Liver (tissue), 9 donors: ENCODE measurements around the gene KANSL1. TPM values are rescaled to one million over a fixed set of nuclear protein-coding genes. Genes with fewer than 3 reads are reported as not detected.

Source experiments
- DNase-seq: peaks from one replicate; pipeline ENCODE4 v3.0.0-alpha.2; 2017; ENCODE audit warnings: low spot score
- H3K27ac ChIP-seq, 2 donors: one replicate each; pipeline ENCODE4 v1.7.0; 2013; ENCODE audit warnings: inconsistent platforms in 2 of 2, low read length in 2 of 2, control low read depth in 1 of 2, low read depth in 1 of 2, mild to moderate bottlenecking in 1 of 2
- H3K27me3 ChIP-seq, 4 donors: one replicate each; pipeline versions ENCODE4 v1.6.1 to v1.7.0; 2013; ENCODE audit warnings: low read length in 3 of 4, inconsistent platforms in 1 of 4, mild to moderate bottlenecking in 1 of 4, moderate library complexity in 1 of 4; ENCODE audit not compliant: control insufficient read depth in 4 of 4, insufficient read depth in 4 of 4
- H3K36me3 ChIP-seq, 4 donors: one replicate each; pipeline versions ENCODE4 v1.6.1 to v1.7.0; 2013; ENCODE audit warnings: low read length in 3 of 4, mild to moderate bottlenecking in 3 of 4, low read depth in 1 of 4, moderate library complexity in 1 of 4; ENCODE audit not compliant: control insufficient read depth in 4 of 4, insufficient read depth in 3 of 4
- H3K4me1 ChIP-seq, 4 donors: one replicate each; pipeline versions ENCODE4 v1.6.1 to v1.7.0; 2013; ENCODE audit warnings: low read length in 3 of 4, mild to moderate bottlenecking in 3 of 4, moderate library complexity in 1 of 4; ENCODE audit not compliant: control insufficient read depth in 4 of 4, insufficient read depth in 4 of 4
- H3K4me3 ChIP-seq, 3 donors: one replicate each; pipeline versions ENCODE4 v1.6.1 to v1.7.0; 2013; ENCODE audit warnings: low read length in 3 of 3, control low read depth in 1 of 3, low read depth in 1 of 3, mild to moderate bottlenecking in 1 of 3
- H3K9ac ChIP-seq, 2 donors: one replicate each; pipeline ENCODE4 v1.7.0; 2013; ENCODE audit warnings: low read length in 2 of 2, mild to moderate bottlenecking in 2 of 2, moderate library complexity in 2 of 2, control low read depth in 1 of 2, low read depth in 1 of 2
- H3K9me3 ChIP-seq, 4 donors: one replicate each; pipeline versions ENCODE4 v1.6.1 to v1.7.0; 2013; ENCODE audit warnings: low read length in 3 of 4; ENCODE audit not compliant: control insufficient read depth in 4 of 4
- EGR1 ChIP-seq, 2 donors: IDR thresholded peaks; 2 replicates each; pipeline ENCODE4 v1.6.1; 2016 to 2018; ENCODE audit warnings: antibody characterized with exemption in 2 of 2, low read depth in 2 of 2
- FOXA1 ChIP-seq: IDR thresholded peaks from 2 replicates; pipeline ENCODE4 v1.6.1; 2016; ENCODE audit warnings: antibody characterized with exemption
- FOXA2 ChIP-seq: IDR thresholded peaks from 2 replicates; pipeline ENCODE4 v1.6.1; 2016; ENCODE audit warnings: antibody characterized with exemption
- GABPA ChIP-seq, 2 donors: IDR thresholded peaks in 1 of 2; conservative IDR thresholded peaks in 1 of 2; 2 replicates each; pipeline ENCODE4 v1.6.1; 2016; ENCODE audit warnings: antibody characterized with exemption in 2 of 2, mild to moderate bottlenecking in 1 of 2, moderate library complexity in 1 of 2
- HNF4A ChIP-seq, 2 donors: conservative IDR thresholded peaks; 2 replicates each; pipeline ENCODE4 v1.6.1; 2016; ENCODE audit warnings: antibody characterized with exemption in 2 of 2, mild to moderate bottlenecking in 2 of 2
- HNF4G ChIP-seq: IDR thresholded peaks from 2 replicates; pipeline ENCODE4 v1.6.1; 2016; ENCODE audit warnings: antibody characterized with exemption
- JUND ChIP-seq, 2 donors: IDR thresholded peaks; 2 replicates each; pipeline ENCODE4 v1.6.1; 2016; ENCODE audit warnings: antibody characterized with exemption in 2 of 2
- NR2F2 ChIP-seq: IDR thresholded peaks from 2 replicates; pipeline ENCODE4 v1.6.1; 2016; ENCODE audit warnings: antibody characterized with exemption
- RAD21 ChIP-seq, 2 donors: IDR thresholded peaks; 2 replicates each; pipeline ENCODE4 v1.6.1; 2016; ENCODE audit warnings: antibody characterized with exemption in 2 of 2, mild to moderate bottlenecking in 2 of 2
- RXRA ChIP-seq, 2 donors: IDR thresholded peaks; 2 replicates each; pipeline ENCODE4 v1.6.1; 2017 to 2018; ENCODE audit warnings: antibody characterized with exemption in 2 of 2, mild to moderate bottlenecking in 1 of 2
- SP1 ChIP-seq: IDR thresholded peaks from 2 replicates; pipeline ENCODE4 v1.6.1; 2018; ENCODE audit warnings: antibody characterized with exemption, mild to moderate bottlenecking
- TAF1 ChIP-seq: conservative IDR thresholded peaks from 2 replicates; pipeline ENCODE4 v1.6.1; 2016; ENCODE audit warnings: antibody characterized with exemption, mild to moderate bottlenecking
- YY1 ChIP-seq: IDR thresholded peaks from 2 replicates; pipeline ENCODE4 v1.6.1; 2016; ENCODE audit warnings: antibody characterized with exemption, mild to moderate bottlenecking
- WGBS: extraction: QIAGEN DNeasy Blood & Tissue Kit; methylation state at CpG from one replicate; pipeline ENCODE4 v1.1.7; 2013; 5-methylcytosine and 5-hydroxymethylcytosine counted together
- polyA plus RNA-seq, 2 donors: library from polyadenylated mRNA; stranded (reverse) in 1 of 2; unstranded in 1 of 2; fragments of 200-250 nt in 1 of 2; fragments of >200 nt in 1 of 2; fragmentation: Nextera tagmentation in 1 of 2; extraction: Ambion mirVana in 1 of 2; gene quantifications; one replicate each; pipeline versions ENCODE4 v1.2.1 to v1.2.3, GENCODE V29; 2013 to 2015
- total RNA-seq, 2 donors: library from RNA; depleted of rRNA; stranded (reverse); fragments of >200 nt; gene quantifications; one replicate each; pipeline ENCODE4 v1.2.3, GENCODE V29; 2014
- TF ChIP-seq, protein P1 (sequence below): IDR thresholded peaks from 2 replicates; pipeline ENCODE4 v1.6.1; 2016; ENCODE audit warnings: antibody characterized with exemption
- TF ChIP-seq, protein P2 (sequence below): IDR thresholded peaks from 2 replicates; pipeline ENCODE4 v1.6.1; 2016; ENCODE audit warnings: antibody characterized with exemption
- TF ChIP-seq, protein P3 (sequence below): fragments of 150-350 bp; IDR thresholded peaks from 2 replicates; pipeline ENCODE4 v1.5.1; 2017; ENCODE audit warnings: improper control_type of control experiment, low read depth, low read length; ENCODE audit not compliant: missing input control
- TF ChIP-seq, protein P4 (sequence below): IDR thresholded peaks from 2 replicates; pipeline ENCODE4 v1.6.1; 2016; ENCODE audit warnings: antibody characterized with exemption
- TF ChIP-seq, protein P5 (sequence below): IDR thresholded peaks from 2 replicates; pipeline ENCODE4 v1.6.1; 2016; ENCODE audit warnings: antibody characterized with exemption, mild to moderate bottlenecking
- donor health status: healthy.
- donor health status: healthy.
- donor health status: healthy.
- donor health status: healthy.
- donor health status: healthy.

The KANSL1 gene
- total and polyA plus RNA-seq, 4 donors, result 5.5 to 86.3 (median 24.0) TPM

DNA sequence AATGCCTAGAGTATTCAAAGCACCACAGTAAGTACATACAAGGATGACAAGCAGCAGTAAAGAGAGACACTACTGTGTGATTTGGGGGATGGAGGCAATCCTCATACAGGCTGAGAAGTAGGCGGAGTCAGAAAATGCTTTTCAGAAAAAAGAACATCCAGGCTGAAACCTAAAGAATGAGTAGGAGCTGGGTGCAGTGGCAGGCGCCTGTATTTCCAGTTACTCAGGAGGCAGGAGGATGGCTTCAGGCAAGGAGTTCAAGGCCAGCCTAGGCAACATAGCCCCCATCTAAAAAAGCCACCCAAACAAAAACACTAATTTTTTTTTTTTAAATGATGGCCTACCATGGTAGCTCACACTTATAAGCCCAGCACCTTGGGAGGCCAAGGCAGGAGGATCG lies 10.3 kb downstream of the KANSL1 start:
- peaks cover 12 to 32% (median 18%) of the 10 kb centered on the region in 4 donors for H3K4me1 ChIP-seq
- no peak overlapping the region for H3K27ac ChIP-seq
- no peaks in the 10 kb centered on the region for H3K9me3 ChIP-seq
- whole genome bisulfite sequencing, result 97% methylated on average over 3 of the region's 3 CpGs
- no peaks in the 10 kb centered on the region for H3K27me3 ChIP-seq
- H3K9ac ChIP-seq, result no peak overlapping the region
- no peak for DNase-seq
- H3K36me3 ChIP-seq, result no peaks in the 10 kb centered on the region
- H3K4me3 ChIP-seq, result no peak overlapping the region
- TF ChIP-seq TAF1 (no peak), NR2F2 (no peak), RXRA (IDR thresholded peaks at IDR 0.05) (no peak), FOXA2 (no peak), YY1 (no peak)
- TF ChIP-seq, protein P1, sequence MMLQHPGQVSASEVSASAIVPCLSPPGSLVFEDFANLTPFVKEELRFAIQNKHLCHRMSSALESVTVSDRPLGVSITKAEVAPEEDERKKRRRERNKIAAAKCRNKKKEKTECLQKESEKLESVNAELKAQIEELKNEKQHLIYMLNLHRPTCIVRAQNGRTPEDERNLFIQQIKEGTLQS, result no peak
- TF ChIP-seq, protein P2, sequence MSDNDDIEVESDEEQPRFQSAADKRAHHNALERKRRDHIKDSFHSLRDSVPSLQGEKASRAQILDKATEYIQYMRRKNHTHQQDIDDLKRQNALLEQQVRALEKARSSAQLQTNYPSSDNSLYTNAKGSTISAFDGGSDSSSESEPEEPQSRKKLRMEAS, result no peak
- TF ChIP-seq, protein P3, sequence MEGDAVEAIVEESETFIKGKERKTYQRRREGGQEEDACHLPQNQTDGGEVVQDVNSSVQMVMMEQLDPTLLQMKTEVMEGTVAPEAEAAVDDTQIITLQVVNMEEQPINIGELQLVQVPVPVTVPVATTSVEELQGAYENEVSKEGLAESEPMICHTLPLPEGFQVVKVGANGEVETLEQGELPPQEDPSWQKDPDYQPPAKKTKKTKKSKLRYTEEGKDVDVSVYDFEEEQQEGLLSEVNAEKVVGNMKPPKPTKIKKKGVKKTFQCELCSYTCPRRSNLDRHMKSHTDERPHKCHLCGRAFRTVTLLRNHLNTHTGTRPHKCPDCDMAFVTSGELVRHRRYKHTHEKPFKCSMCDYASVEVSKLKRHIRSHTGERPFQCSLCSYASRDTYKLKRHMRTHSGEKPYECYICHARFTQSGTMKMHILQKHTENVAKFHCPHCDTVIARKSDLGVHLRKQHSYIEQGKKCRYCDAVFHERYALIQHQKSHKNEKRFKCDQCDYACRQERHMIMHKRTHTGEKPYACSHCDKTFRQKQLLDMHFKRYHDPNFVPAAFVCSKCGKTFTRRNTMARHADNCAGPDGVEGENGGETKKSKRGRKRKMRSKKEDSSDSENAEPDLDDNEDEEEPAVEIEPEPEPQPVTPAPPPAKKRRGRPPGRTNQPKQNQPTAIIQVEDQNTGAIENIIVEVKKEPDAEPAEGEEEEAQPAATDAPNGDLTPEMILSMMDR, result no peak
- TF ChIP-seq, protein P4, sequence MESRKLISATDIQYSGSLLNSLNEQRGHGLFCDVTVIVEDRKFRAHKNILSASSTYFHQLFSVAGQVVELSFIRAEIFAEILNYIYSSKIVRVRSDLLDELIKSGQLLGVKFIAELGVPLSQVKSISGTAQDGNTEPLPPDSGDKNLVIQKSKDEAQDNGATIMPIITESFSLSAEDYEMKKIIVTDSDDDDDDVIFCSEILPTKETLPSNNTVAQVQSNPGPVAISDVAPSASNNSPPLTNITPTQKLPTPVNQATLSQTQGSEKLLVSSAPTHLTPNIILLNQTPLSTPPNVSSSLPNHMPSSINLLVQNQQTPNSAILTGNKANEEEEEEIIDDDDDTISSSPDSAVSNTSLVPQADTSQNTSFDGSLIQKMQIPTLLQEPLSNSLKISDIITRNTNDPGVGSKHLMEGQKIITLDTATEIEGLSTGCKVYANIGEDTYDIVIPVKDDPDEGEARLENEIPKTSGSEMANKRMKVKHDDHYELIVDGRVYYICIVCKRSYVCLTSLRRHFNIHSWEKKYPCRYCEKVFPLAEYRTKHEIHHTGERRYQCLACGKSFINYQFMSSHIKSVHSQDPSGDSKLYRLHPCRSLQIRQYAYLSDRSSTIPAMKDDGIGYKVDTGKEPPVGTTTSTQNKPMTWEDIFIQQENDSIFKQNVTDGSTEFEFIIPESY, result no peak

DNA sequence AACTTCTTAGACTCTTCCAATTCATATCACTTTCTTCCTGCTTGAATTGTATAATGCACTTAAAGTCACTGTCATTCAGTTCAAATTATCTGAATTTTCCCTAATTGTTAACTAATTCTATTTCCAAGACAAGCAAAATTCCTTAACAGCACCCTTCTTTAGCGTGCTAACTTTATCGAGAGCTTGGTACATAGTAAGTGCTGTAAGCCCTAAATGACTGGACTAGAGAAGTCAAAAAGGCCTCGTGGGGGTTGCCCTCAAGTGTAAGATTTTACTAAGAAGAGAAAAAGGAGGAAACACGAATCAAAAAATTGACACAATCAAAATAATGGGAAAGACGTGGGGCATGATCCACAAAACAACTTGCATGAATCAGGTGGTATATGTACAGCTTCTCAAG lies 11.3 kb downstream of the KANSL1 start:
- 77% methylated on average over 5 of the region's 5 CpGs for WGBS
- Histone ChIP-seq H3K4me1 (peaks cover 12 to 30% (median 15%) of the 10 kb centered on the region in 4 donors), H3K27me3 (no peaks in the 10 kb centered on the region)

More for the DNA sequence above, 11.3 kb downstream of the KANSL1 start:
- H3K9me3 ChIP-seq, result no peaks in the 10 kb centered on the region
- no peaks in the 10 kb centered on the region for H3K36me3 ChIP-seq
- no peak overlapping the region for H3K27ac ChIP-seq
- H3K4me3 ChIP-seq, result no peak overlapping the region
- TF ChIP-seq HNF4G, result no peak
- no peak for TF ChIP-seq YY1
- TF ChIP-seq, protein P4, result no peak
- TF ChIP-seq, protein P5, sequence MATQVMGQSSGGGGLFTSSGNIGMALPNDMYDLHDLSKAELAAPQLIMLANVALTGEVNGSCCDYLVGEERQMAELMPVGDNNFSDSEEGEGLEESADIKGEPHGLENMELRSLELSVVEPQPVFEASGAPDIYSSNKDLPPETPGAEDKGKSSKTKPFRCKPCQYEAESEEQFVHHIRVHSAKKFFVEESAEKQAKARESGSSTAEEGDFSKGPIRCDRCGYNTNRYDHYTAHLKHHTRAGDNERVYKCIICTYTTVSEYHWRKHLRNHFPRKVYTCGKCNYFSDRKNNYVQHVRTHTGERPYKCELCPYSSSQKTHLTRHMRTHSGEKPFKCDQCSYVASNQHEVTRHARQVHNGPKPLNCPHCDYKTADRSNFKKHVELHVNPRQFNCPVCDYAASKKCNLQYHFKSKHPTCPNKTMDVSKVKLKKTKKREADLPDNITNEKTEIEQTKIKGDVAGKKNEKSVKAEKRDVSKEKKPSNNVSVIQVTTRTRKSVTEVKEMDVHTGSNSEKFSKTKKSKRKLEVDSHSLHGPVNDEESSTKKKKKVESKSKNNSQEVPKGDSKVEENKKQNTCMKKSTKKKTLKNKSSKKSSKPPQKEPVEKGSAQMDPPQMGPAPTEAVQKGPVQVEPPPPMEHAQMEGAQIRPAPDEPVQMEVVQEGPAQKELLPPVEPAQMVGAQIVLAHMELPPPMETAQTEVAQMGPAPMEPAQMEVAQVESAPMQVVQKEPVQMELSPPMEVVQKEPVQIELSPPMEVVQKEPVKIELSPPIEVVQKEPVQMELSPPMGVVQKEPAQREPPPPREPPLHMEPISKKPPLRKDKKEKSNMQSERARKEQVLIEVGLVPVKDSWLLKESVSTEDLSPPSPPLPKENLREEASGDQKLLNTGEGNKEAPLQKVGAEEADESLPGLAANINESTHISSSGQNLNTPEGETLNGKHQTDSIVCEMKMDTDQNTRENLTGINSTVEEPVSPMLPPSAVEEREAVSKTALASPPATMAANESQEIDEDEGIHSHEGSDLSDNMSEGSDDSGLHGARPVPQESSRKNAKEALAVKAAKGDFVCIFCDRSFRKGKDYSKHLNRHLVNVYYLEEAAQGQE, result no peak
- no peak for TF ChIP-seq RAD21 (IDR thresholded peaks at IDR 0.05)
- no peak for TF ChIP-seq GABPA (IDR thresholded peaks at IDR 0.05 in 1 of 2, conservative IDR thresholded peaks at IDR 0.05 in 1 of 2)
- TF ChIP-seq, protein P2, result no peak
- TF ChIP-seq HNF4A (conservative IDR thresholded peaks at IDR 0.05), result no peak
- TF ChIP-seq FOXA2, result no peak
- TF ChIP-seq SP1, result no peak
- no peak for TF ChIP-seq EGR1 (IDR thresholded peaks at IDR 0.05; ENCODE audit: low read depth in 2 of 2)
- no peak for TF ChIP-seq NR2F2
- TF ChIP-seq, protein P1, result no peak
- TF ChIP-seq TAF1, result no peak
- no peak for TF ChIP-seq JUND (IDR thresholded peaks at IDR 0.05)
- TF ChIP-seq FOXA1, result no peak
- no peak for TF ChIP-seq RXRA (IDR thresholded peaks at IDR 0.05)
- TF ChIP-seq, protein P3, result no peak
- H3K9ac ChIP-seq, result no peak overlapping the region
- no peak for DNase-seq
